Measurements from ENCODE around the gene EPHA8. TPM values are rescaled to one million over a fixed set of nuclear protein-coding genes. Genes with fewer than 3 reads are reported as not detected.

Gene EPHA8
- total and polyA plus RNA-seq, 4 donors, result not detected

- H3K27me3 ChIP-seq (ENCODE audit: control insufficient read depth in 4 of 4, insufficient read depth in 4 of 4, low read length in 3 of 4), result no peaks in the 10 kb centered on the region
- no peak overlapping the region for H3K9ac ChIP-seq (ENCODE audit: low read depth in 1 of 2, low read length in 2 of 2)
- no peak overlapping the region for H3K4me3 ChIP-seq (ENCODE audit: low read depth in 1 of 3, low read length in 3 of 3)
- peaks cover 0 to 3% (median 0%) of the 10 kb centered on the region in 4 donors for H3K36me3 ChIP-seq (ENCODE audit: control insufficient read depth in 4 of 4, insufficient read depth in 3 of 4, low read depth in 1 of 4, low read length in 3 of 4)
- TF ChIP-seq CTCF (IDR thresholded peaks at IDR 0.05; ENCODE audit: low read depth, low read length, missing input control), result no peak
- TF ChIP-seq RXRA (IDR thresholded peaks at IDR 0.05), result no peak
- TF ChIP-seq HNF4G (IDR thresholded peaks at IDR 0.05), result no peak
- no peak for TF ChIP-seq FOXA1 (IDR thresholded peaks at IDR 0.05)
- TF ChIP-seq HNF4A (conservative IDR thresholded peaks at IDR 0.05), result no peak
- no peaks in the 10 kb centered on the region for H3K9me3 ChIP-seq (ENCODE audit: control insufficient read depth in 4 of 4, low read length in 3 of 4)
- WGBS, result 95% methylated on average over 4 of the region's 4 CpGs
- no peaks in the 10 kb centered on the region for H3K4me1 ChIP-seq (ENCODE audit: control insufficient read depth in 4 of 4, insufficient read depth in 4 of 4, low read length in 3 of 4)
- no peak for DNase-seq (ENCODE audit: low spot score)
- no peak overlapping the region for H3K27ac ChIP-seq (ENCODE audit: low read depth in 1 of 2, low read length in 2 of 2)
Observed at GRCh38 chr1:22534951-22535350, 28.3 kb upstream of the EPHA8 start.

DNA sequence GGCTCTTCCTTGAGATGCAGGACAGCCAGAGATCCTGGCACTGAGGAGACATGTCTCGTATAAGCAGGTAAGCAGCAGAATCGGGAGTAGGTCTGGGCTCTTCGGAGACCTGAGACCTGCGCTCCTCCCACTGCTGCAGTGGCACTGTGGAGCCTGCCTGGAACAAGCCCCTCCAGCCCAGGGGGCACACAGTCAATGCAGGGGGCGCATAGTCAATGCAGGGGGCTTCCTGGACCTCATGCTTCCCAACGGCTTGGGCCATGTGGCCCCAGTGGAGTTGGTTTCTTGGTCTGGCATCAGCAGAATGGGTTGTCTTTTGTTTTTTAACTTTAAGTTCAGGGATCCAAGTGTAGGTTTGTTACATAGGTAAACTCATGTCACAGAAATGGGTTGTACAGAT is 27.9 kb upstream of the EPHA8 start:
- 96% methylated on average over 6 of the region's 6 CpGs for WGBS
- no peaks in the 10 kb centered on the region for H3K9me3 ChIP-seq (ENCODE audit: control insufficient read depth in 4 of 4, low read length in 3 of 4)

DNA sequence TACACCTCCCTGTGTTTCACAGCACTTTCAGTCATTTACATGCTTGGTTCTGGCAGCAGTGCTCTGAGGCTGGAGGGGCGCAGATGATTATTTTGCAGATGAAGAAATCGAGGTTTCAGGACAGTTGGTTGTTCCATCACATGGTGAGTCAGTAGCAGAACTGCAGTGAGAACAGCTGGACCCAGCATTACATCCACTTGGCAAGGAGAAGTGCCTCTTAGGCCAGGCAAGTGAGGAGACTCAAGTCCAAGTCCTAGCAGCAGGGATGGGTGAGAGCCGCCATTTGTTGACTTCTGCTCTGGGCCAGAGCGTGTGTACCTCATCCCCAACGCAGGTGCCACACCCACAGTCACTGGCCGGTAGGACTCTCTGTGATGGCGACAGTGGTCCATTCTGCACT is 26.8 kb upstream of the EPHA8 start:
- 91% methylated on average over 7 of the region's 7 CpGs for WGBS
- DNase-seq (ENCODE audit: low spot score), result no peak
- Histone ChIP-seq H3K27me3 (ENCODE audit: control insufficient read depth in 4 of 4, insufficient read depth in 4 of 4, low read length in 3 of 4) (no peaks in the 10 kb centered on the region), H3K9ac (ENCODE audit: low read depth in 1 of 2, low read length in 2 of 2) (no peak overlapping the region), H3K27ac (ENCODE audit: low read depth in 1 of 2, low read length in 2 of 2) (no peak overlapping the region), H3K36me3 (ENCODE audit: control insufficient read depth in 4 of 4, insufficient read depth in 3 of 4, low read depth in 1 of 4, low read length in 3 of 4) (peaks cover 0 to 3% (median 0%) of the 10 kb centered on the region in 4 donors), H3K9me3 (ENCODE audit: control insufficient read depth in 4 of 4, low read length in 3 of 4) (no peaks in the 10 kb centered on the region), H3K4me1 (ENCODE audit: control insufficient read depth in 4 of 4, insufficient read depth in 4 of 4, low read length in 3 of 4) (no peaks in the 10 kb centered on the region), H3K4me3 (ENCODE audit: low read depth in 1 of 3, low read length in 3 of 3) (no peak overlapping the region)
- no peak for TF ChIP-seq TAF1 (conservative IDR thresholded peaks at IDR 0.05)
- no peak for TF ChIP-seq RXRA (IDR thresholded peaks at IDR 0.05)
- no peak for TF ChIP-seq MAX (IDR thresholded peaks at IDR 0.05)
- TF ChIP-seq, protein P1, sequence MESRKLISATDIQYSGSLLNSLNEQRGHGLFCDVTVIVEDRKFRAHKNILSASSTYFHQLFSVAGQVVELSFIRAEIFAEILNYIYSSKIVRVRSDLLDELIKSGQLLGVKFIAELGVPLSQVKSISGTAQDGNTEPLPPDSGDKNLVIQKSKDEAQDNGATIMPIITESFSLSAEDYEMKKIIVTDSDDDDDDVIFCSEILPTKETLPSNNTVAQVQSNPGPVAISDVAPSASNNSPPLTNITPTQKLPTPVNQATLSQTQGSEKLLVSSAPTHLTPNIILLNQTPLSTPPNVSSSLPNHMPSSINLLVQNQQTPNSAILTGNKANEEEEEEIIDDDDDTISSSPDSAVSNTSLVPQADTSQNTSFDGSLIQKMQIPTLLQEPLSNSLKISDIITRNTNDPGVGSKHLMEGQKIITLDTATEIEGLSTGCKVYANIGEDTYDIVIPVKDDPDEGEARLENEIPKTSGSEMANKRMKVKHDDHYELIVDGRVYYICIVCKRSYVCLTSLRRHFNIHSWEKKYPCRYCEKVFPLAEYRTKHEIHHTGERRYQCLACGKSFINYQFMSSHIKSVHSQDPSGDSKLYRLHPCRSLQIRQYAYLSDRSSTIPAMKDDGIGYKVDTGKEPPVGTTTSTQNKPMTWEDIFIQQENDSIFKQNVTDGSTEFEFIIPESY (IDR thresholded peaks at IDR 0.05), result no peak
- no peak for TF ChIP-seq NR2F2 (IDR thresholded peaks at IDR 0.05)
- TF ChIP-seq SP1 (IDR thresholded peaks at IDR 0.05), result no peak
- TF ChIP-seq, protein P2, sequence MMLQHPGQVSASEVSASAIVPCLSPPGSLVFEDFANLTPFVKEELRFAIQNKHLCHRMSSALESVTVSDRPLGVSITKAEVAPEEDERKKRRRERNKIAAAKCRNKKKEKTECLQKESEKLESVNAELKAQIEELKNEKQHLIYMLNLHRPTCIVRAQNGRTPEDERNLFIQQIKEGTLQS (IDR thresholded peaks at IDR 0.05), result no peak
- TF ChIP-seq CTCF (IDR thresholded peaks at IDR 0.05; ENCODE audit: low read depth, low read length, missing input control), result no peak
- no peak for TF ChIP-seq HNF4A (conservative IDR thresholded peaks at IDR 0.05)
- TF ChIP-seq GABPA (IDR thresholded peaks at IDR 0.05 in 1 of 2, conservative IDR thresholded peaks at IDR 0.05 in 1 of 2), result no peak
- TF ChIP-seq HNF4G (IDR thresholded peaks at IDR 0.05), result no peak
- TF ChIP-seq JUND (IDR thresholded peaks at IDR 0.05), result no peak

More for the DNA sequence above, 27.9 kb upstream of the EPHA8 start:
- no peaks in the 10 kb centered on the region for H3K4me1 ChIP-seq (ENCODE audit: control insufficient read depth in 4 of 4, insufficient read depth in 4 of 4, low read length in 3 of 4)
- H3K27me3 ChIP-seq (ENCODE audit: control insufficient read depth in 4 of 4, insufficient read depth in 4 of 4, low read length in 3 of 4), result no peaks in the 10 kb centered on the region
- no peak for DNase-seq (ENCODE audit: low spot score)
- no peak for TF ChIP-seq NR2F2 (IDR thresholded peaks at IDR 0.05)
- TF ChIP-seq HNF4A (conservative IDR thresholded peaks at IDR 0.05), result no peak
- TF ChIP-seq YY1 (IDR thresholded peaks at IDR 0.05), result no peak
- no peak for TF ChIP-seq MAX (IDR thresholded peaks at IDR 0.05)
- TF ChIP-seq, protein P1 (IDR thresholded peaks at IDR 0.05), result no peak
- TF ChIP-seq FOXA2 (IDR thresholded peaks at IDR 0.05), result no peak
- TF ChIP-seq FOXA1 (IDR thresholded peaks at IDR 0.05), result no peak
- TF ChIP-seq JUND (IDR thresholded peaks at IDR 0.05), result no peak
- TF ChIP-seq RXRA (IDR thresholded peaks at IDR 0.05), result no peak
- H3K27ac ChIP-seq (ENCODE audit: low read depth in 1 of 2, low read length in 2 of 2), result no peak overlapping the region
- no peak overlapping the region for H3K9ac ChIP-seq (ENCODE audit: low read depth in 1 of 2, low read length in 2 of 2)
- H3K4me3 ChIP-seq (ENCODE audit: low read depth in 1 of 3, low read length in 3 of 3), result no peak overlapping the region
- peaks cover 0 to 3% (median 0%) of the 10 kb centered on the region in 4 donors for H3K36me3 ChIP-seq (ENCODE audit: control insufficient read depth in 4 of 4, insufficient read depth in 3 of 4, low read depth in 1 of 4, low read length in 3 of 4)

Data from liver (tissue), 9 donors.